Measurements from ENCODE around the gene CCDC70.

CCDC70 gene

DNA sequence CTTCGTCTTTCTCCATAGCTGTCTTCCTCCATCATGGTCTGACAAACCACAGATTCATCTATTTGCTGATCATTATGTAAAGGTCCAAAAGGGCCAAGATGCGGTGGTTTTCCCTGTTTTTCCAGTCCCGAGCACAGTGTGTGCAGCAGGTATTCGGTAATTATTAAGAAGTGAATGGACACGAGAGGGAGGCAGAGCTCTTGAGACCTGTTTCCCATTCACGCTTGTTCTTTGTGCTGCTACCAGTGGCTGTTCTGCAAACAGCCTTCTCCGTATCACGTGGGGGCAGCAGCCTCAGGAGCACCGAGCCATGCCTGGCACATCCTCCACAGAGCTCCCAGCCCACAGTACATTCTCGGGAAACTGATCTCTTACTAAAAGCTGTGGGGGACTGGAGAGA lies 50.3 kb downstream of the CCDC70 start:
- no peak for DNase-seq

DNA sequence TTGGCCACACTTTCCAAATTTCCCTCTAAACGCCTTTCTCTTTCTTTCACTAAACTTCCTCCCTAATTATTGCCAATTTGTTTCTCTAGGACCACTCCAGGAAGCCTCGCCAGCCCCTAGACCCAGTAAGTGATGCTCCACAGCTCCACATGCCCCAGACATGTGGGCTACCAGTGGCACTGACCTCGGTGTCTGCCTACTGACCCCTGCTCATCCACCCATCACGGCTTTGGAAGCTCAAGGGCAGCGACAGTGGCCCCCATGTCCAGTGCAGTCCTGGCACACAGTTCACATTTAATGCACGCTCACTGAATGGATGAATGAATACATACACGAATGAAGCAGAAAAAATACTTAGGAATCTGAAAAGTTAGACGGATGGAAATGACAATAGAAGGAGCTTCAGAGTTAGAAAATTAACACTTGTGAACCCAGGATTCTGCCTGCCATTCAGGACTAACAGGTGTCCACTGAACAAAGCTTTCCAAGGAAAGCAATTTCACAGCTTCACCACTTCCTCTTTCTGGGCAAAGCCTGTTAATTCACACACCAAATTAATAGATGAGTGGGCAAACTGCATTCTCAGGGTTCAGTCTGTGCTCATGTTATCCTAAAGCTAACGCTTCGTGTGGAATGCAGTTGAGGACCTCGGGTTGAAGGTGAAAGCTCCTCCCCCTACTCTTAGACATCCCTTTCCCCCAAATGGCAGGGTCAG lies 50.9 kb downstream of the CCDC70 start:
- DNase-seq, result no peak

DNA sequence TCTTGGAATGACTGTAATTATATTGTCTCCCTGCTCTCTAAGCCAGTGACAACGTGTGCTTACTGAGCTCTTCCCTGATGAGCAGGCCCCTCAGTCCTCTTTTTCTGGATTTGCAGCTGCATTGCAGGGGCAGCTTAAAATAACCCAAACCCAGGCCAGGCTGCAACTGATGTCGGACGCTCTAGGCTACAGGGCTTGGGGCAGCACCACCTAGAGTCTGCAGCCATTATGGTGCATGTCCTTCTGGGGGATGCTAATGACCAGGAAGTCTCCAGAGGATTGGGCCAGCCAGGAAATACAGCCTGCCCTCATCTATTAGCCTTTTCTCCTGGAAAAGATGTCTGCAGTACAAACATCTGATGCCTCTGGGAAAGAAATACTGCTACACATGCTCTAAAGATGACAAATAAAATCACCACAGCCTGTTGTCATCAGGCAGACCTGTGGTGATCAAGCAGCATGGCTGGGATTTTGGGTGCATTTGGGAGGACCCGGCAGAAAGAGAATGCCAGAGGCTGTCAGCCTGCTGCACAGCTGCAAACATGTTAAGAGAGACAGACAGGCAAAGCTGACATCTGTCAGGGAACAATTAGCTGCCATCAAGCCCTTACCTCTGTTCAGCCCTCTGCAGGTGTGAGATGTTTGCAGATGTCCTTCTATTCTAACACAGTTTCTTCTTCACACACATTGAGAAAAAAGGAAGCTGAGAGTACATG lies 51.8 kb downstream of the CCDC70 start:
- DNase-seq, result no peak

DNA sequence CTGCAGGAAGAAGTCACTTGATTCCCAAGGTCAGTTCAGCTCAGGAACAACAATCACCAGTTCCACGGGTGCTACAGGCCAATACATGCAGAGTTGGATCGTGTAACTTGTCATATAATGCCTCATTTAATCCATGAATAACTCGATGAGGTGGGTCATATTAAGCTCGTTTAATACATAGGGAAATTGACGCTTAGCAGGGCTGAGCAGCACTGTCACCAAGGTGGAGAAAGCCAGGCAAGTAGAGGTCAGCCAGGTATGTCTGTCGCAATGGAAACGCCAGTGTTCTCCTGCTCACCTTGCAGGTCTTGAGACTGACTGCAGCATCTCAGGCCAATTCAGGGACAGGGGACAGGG lies 52.3 kb downstream of the CCDC70 start:
- no peak for DNase-seq

Data from T1000 (cell line).